H1 (cell line): ENCODE results near the gene FOXC2. TPM values are rescaled to one million over a fixed set of nuclear protein-coding genes. Genes with fewer than 3 reads are reported as not detected.

Experiments used
- CTCF ChIA-PET: fragments of 300-600 bp; sonication (Branson Sonifier 250); formaldehyde crosslinking; loops from one replicate; lab custom pipeline; 2021; ENCODE audit not compliant: partially characterized antibody; lab: Charles Lee
- POLR2A ChIA-PET: fragments of 300-600 bp; sonication (Branson Sonifier 250); formaldehyde crosslinking; loops from one replicate; lab custom pipeline; 2021; ENCODE audit warnings: inconsistent platforms; ENCODE audit not compliant: partially characterized antibody; lab: Charles Lee
- DNase-seq, 2 experiments: peaks; one replicate each; pipeline versions ENCODE4 v3.0.0 to v3.0.0-alpha.2; 2010 to 2022; ENCODE audit warnings: low spot score in 2 of 2, low read depth in 1 of 2, mixed read lengths in 1 of 2
- FAIRE-seq: peaks from 2 replicates; lab custom pipeline; 2011; peaks lifted over from hg19 to GRCh38; lab: Jason Lieb, UNC
- H2AFZ ChIP-seq: 2 replicates; pipeline ENCODE4 v1.8.1; 2012; ENCODE audit warnings: low read length, inconsistent platforms
- H2AK5ac ChIP-seq: 2 replicates; pipeline ENCODE4 v1.6.1; 2013; ENCODE audit warnings: low read depth, low read length
- H2BK120ac ChIP-seq: replicated peaks from 2 replicates; pipeline ENCODE3; 2013; ENCODE audit warnings: low read depth, low read length, inconsistent platforms
- H2BK12ac ChIP-seq: 2 replicates; pipeline ENCODE4 v1.6.1; 2013; ENCODE audit warnings: low read depth, low read length
- H2BK15ac ChIP-seq: 2 replicates; pipeline ENCODE4 v1.6.1; 2013; ENCODE audit warnings: low read length
- H2BK20ac ChIP-seq: 2 replicates; pipeline ENCODE4 v1.6.1; 2013; ENCODE audit warnings: low read length
- H2BK5ac ChIP-seq: 2 replicates; pipeline ENCODE4 v1.6.1; 2013; ENCODE audit warnings: low read depth, low read length
- H3K14ac ChIP-seq: 2 replicates; pipeline ENCODE4 v1.6.1; 2013; ENCODE audit warnings: inconsistent platforms; ENCODE audit not compliant: insufficient read length
- H3K18ac ChIP-seq: 2 replicates; pipeline ENCODE4 v1.6.1; 2013; ENCODE audit warnings: low read length; ENCODE audit errors: extremely low read depth
- H3K23ac ChIP-seq: 2 replicates; pipeline ENCODE4 v1.6.1; 2013; ENCODE audit warnings: inconsistent platforms; ENCODE audit not compliant: insufficient read length
- H3K23me2 ChIP-seq: 2 replicates; pipeline ENCODE4 v1.6.1; 2013; ENCODE audit warnings: low read depth, low read length
- H3K27ac ChIP-seq: 2 replicates; pipeline ENCODE4 v1.6.1; 2011; ENCODE audit warnings: low read depth, low read length, inconsistent platforms
- H3K27me3 ChIP-seq, 4 experiments: replicated peaks in 1 of 4; 1 replicate in 1 of 4; 2 replicates in 3 of 4; pipeline versions ENCODE4 v1.6.1 to v1.8.1; 2011 to 2013; ENCODE audit warnings: low read length in 3 of 4, mild to moderate bottlenecking in 3 of 4, inconsistent platforms in 2 of 4, mixed read lengths in 2 of 4, moderate library complexity in 1 of 4; ENCODE audit not compliant: control insufficient read depth in 3 of 4, insufficient read depth in 3 of 4; ENCODE audit errors: extremely low read depth in 1 of 4
- H3K36me3 ChIP-seq, 4 experiments: 2 replicates each; pipeline versions ENCODE4 v1.6.1 to v1.8.1; 2011 to 2013; ENCODE audit warnings: mild to moderate bottlenecking in 4 of 4, low read length in 3 of 4, moderate library complexity in 2 of 4, control low read depth in 1 of 4, inconsistent platforms in 1 of 4; ENCODE audit not compliant: insufficient read depth in 4 of 4, control insufficient read depth in 2 of 4
- H3K4ac ChIP-seq: replicated peaks from 2 replicates; pipeline ENCODE3; 2013; ENCODE audit warnings: low read length, low read depth, mixed read lengths, inconsistent platforms; ENCODE audit not compliant: insufficient read length
- H3K4me1 ChIP-seq, 4 experiments: replicated peaks in 1 of 4; 1 replicate in 1 of 4; 2 replicates in 3 of 4; pipeline versions ENCODE4 v1.6.1 to v1.8.1; 2011 to 2013; ENCODE audit warnings: low read length in 3 of 4, inconsistent platforms in 2 of 4, mixed read lengths in 1 of 4; ENCODE audit not compliant: insufficient read depth in 4 of 4, control insufficient read depth in 3 of 4
- H3K4me2 ChIP-seq, 2 experiments: 2 replicates each; pipeline versions ENCODE4 v1.6.1 to v1.8.1; 2011 to 2013; ENCODE audit warnings: low read depth in 2 of 2, low read length in 2 of 2, control low read depth in 1 of 2, inconsistent platforms in 1 of 2, mild to moderate bottlenecking in 1 of 2; ENCODE audit not compliant: insufficient read depth in 1 of 2
- H3K4me3 ChIP-seq, 4 experiments: fragments of 200-600, 300-600 bp in 1 of 4; sonication (generic), shearing (Covaris generic), sonication (Bioruptor Twin) in 1 of 4; 2 replicates each; pipeline versions ENCODE4 v1.5.1 to v1.8.1; 2011 to 2016; ENCODE audit warnings: low read length in 4 of 4, low read depth in 3 of 4, control low read depth in 2 of 4, inconsistent platforms in 2 of 4, mild to moderate bottlenecking in 2 of 4, mixed read lengths in 1 of 4, moderate library complexity in 1 of 4; ENCODE audit not compliant: insufficient read depth in 2 of 4; ENCODE audit errors: extremely low read depth in 1 of 4
- H3K56ac ChIP-seq: replicated peaks from 2 replicates; pipeline ENCODE3; 2013; ENCODE audit warnings: low read depth, mild to moderate bottlenecking, mixed read lengths, low read length, inconsistent platforms; ENCODE audit not compliant: insufficient read length
- H3K79me1 ChIP-seq: 2 replicates; pipeline ENCODE4 v1.6.1; 2013; ENCODE audit warnings: low read depth, low read length, control low read depth
- H3K79me2 ChIP-seq, 2 experiments: 2 replicates each; pipeline versions ENCODE4 v1.6.1 to v1.8.1; 2012 to 2013; ENCODE audit warnings: low read length in 2 of 2, mild to moderate bottlenecking in 2 of 2, inconsistent platforms in 1 of 2; ENCODE audit not compliant: insufficient read depth in 2 of 2, control insufficient read depth in 1 of 2
- H3K9ac ChIP-seq, 4 experiments: replicated peaks in 1 of 4; 1 replicate in 1 of 4; 2 replicates in 3 of 4; pipeline versions ENCODE4 v1.6.1 to v1.8.1; 2011 to 2013; ENCODE audit warnings: low read depth in 3 of 4, low read length in 3 of 4, control low read depth in 2 of 4, mild to moderate bottlenecking in 2 of 4, moderate library complexity in 2 of 4, inconsistent platforms in 1 of 4; ENCODE audit errors: extremely low read depth in 1 of 4
- H3K9me3 ChIP-seq, 2 experiments: 2 replicates each; pipeline versions ENCODE4 v1.6.1 to v1.8.1; 2012 to 2013; ENCODE audit warnings: mild to moderate bottlenecking in 2 of 2, moderate library complexity in 2 of 2, control low read depth in 1 of 2, inconsistent platforms in 1 of 2, low read depth in 1 of 2, low read length in 1 of 2, mixed read lengths in 1 of 2; ENCODE audit not compliant: insufficient read depth in 2 of 2
- H4K20me1 ChIP-seq, 2 experiments: replicated peaks in 1 of 2; 2 replicates each; pipeline versions ENCODE3 to v1.8.1; 2011 to 2013; ENCODE audit warnings: inconsistent platforms in 2 of 2, low read length in 2 of 2, mild to moderate bottlenecking in 1 of 2; ENCODE audit not compliant: insufficient read depth in 2 of 2, control insufficient read depth in 1 of 2
- H4K5ac ChIP-seq: 2 replicates; pipeline ENCODE4 v1.6.1; 2013; ENCODE audit warnings: low read length, low read depth, mixed read lengths, inconsistent platforms; ENCODE audit not compliant: insufficient read length
- H4K8ac ChIP-seq: 2 replicates; pipeline ENCODE4 v1.8.0; 2013; ENCODE audit warnings: mild to moderate bottlenecking, moderate library complexity, low read length, inconsistent platforms; ENCODE audit not compliant: insufficient read depth; ENCODE audit errors: extremely low read depth
- H4K91ac ChIP-seq: replicated peaks from 2 replicates; pipeline ENCODE3; 2013; ENCODE audit warnings: low read length, mixed read lengths, inconsistent platforms; ENCODE audit not compliant: insufficient read length
- CREB1 ChIP-seq: IDR thresholded peaks from 2 replicates; pipeline ENCODE4 v1.6.1; 2012; ENCODE audit warnings: inconsistent platforms
- CTBP2 ChIP-seq: IDR thresholded peaks from 2 replicates; pipeline ENCODE4 v1.7.0; 2011; ENCODE audit warnings: borderline replicate concordance, mild to moderate bottlenecking, moderate library complexity, mixed read lengths, low read length; ENCODE audit not compliant: insufficient read depth, insufficient read length
- JUND ChIP-seq: IDR thresholded peaks from 2 replicates; pipeline ENCODE4 v1.6.1; 2011; ENCODE audit warnings: mild to moderate bottlenecking, improper control_type of control experiment, low read length
- POLR2A ChIP-seq, 2 experiments: IDR thresholded peaks; 1 replicate in 1 of 2; 2 replicates in 1 of 2; pipeline ENCODE4 v1.6.1; 2011; ENCODE audit warnings: low read depth in 2 of 2, low read length in 2 of 2, mild to moderate bottlenecking in 2 of 2; ENCODE audit errors: control extremely low read depth in 1 of 2
- SIRT6 ChIP-seq: IDR thresholded peaks from one replicate; pipeline ENCODE4 v1.7.1; 2012; ENCODE audit warnings: low read length, inconsistent platforms
- ZNF274 ChIP-seq: IDR thresholded peaks from 2 replicates; pipeline ENCODE4 v1.7.0; 2012; ENCODE audit warnings: low read length, borderline replicate concordance; ENCODE audit errors: extremely low read depth
- WGBS, 2 experiments: shearing (Covaris generic) in 1 of 2; methylation state at CpG; one replicate each; pipeline versions ENCODE4 v1.1.6 to v1.1.7; 2013 to 2015; ENCODE audit warnings: low lambda C conversion rate in 2 of 2, mixed read lengths in 2 of 2, inconsistent platforms in 1 of 2, low coverage in 1 of 2, missing lambda C conversion rate in 1 of 2; ENCODE audit not compliant: insufficient replicate concordance in 2 of 2, insufficient coverage in 1 of 2, insufficient read length in 1 of 2; ENCODE audit errors: extremely low coverage in 1 of 2, missing lambda C conversion rate in 1 of 2; 5-methylcytosine and 5-hydroxymethylcytosine counted together
- polyA plus RNA-seq, 7 experiments: library from polyadenylated mRNA; depleted of rRNA in 3 of 7; stranded (reverse) in 5 of 7; unstranded in 2 of 7; fragments of >200 nt in 5 of 7; fragments of 200-250 nt in 2 of 7; gene quantifications; 1 replicate in 5 of 7; 2 replicates in 1 of 7; 4 replicates in 1 of 7; pipeline versions ENCODE4 v1.2.1 to v1.2.3, GENCODE V29; 2011 to 2013; ENCODE audit warnings: missing spikeins in 2 of 7, mixed read lengths in 2 of 7
- total RNA-seq: library from RNA; stranded (reverse); fragmentation: NEBNext Ultra II Directional; extraction: Animal tissue kit (Norgen Biotek cat#: 25700); gene quantifications from 2 replicates; pipeline ENCODE4 v1.2.1, GENCODE V29; 2021

The FOXC2 gene
- total and polyA plus RNA-seq, 2 of the 8 experiments (the other 6 are each of a cell fraction or from before 2014, with no cell fraction given): 0.09 TPM; not detected in 1

DNA sequence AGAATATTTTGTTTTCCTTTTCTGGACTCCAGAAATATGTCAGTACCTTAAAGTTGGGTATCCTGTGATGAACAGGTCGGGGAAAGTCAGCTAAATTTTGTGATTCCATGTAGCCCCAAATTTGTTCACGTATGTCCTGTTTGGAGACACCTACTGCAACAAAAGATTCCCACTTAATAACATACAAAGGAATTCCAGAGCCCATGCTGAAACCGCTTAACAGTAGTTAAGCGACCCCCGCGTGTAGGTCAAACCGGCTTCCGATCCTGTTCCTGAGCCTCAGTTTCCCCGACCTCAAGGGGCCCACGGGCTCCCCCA lies 12.1 kb upstream of the FOXC2 start:
- Histone ChIP-seq H3K4me3 (peak overlapping the region; percentile 63 to 79 (median 74)), H4K5ac (no peak overlapping the region), H2BK15ac (no peak overlapping the region), H3K36me3 (no peaks in the 10 kb centered on the region; a peak in 2 of 8 replicates), H2BK120ac (no peak overlapping the region), H3K79me1 (no peaks in the 10 kb centered on the region; the same call in none of the 2 replicates), H3K9ac (peak overlapping the region in 3 of 4 experiments; percentile 77 to 78 (median 78); a peak in 6 of 7 replicates), H3K4me1 (peaks cover 0 to 7% (median 3%) of the 10 kb centered on the region in 4 experiments; a peak in 4 of 7 replicates), H3K18ac (no peak overlapping the region), H4K91ac (no peak overlapping the region), H3K14ac (no peak overlapping the region), H2BK12ac (no peak overlapping the region; the same call in 1 of the 2 replicates), H4K20me1 (peaks cover 0 to 1% of the 10 kb centered on the region in 2 experiments), H3K4ac (no peak overlapping the region), H3K79me2 (no peaks in the 10 kb centered on the region; a peak in 1 of 4 replicates), H3K23me2 (peaks cover 4% of the 10 kb centered on the region; the same call in 1 of the 2 replicates), H3K9me3 (no peaks in the 10 kb centered on the region), H2AFZ (peak overlapping the region; percentile 28; the same call in 1 of the 2 replicates), H2BK20ac (no peak overlapping the region), H4K8ac (peak overlapping the region; percentile 96; the same call in 1 of the 2 replicates), H3K56ac (peak overlapping the region; percentile 1), H3K27ac (peak overlapping the region; percentile 72), H2AK5ac (no peak overlapping the region), H3K4me2 (peak overlapping the region; percentile 72 to 81), H3K27me3 (0 out of 7 replicates have a peak, but pooled peaks cover 0 to 7% (median 0%) of the 10 kb centered on the region in 4 experiments), H2BK5ac (peak overlapping the region; percentile 61; the same call in 1 of the 2 replicates), H3K23ac (no peak overlapping the region)
- DNase-seq: no peak
- POLR2A ChIA-PET: interaction anchor here (0.6 to 1.5 kb wide), 2 partner anchors 15 to 254 kb away, joined by 3 read pairs; no protein-coding TSS in a partner anchor
- no peak for FAIRE-seq
- TF ChIP-seq JUND: no peak
- TF ChIP-seq CTBP2: no peak
- TF ChIP-seq POLR2A (IDR thresholded peaks at IDR 0.05; ENCODE audit: control extremely low read depth in 1 of 2, low read depth in 2 of 2, low read length in 2 of 2): no peak; a peak in 1 of 3 replicates
- no peak for TF ChIP-seq SIRT6
- TF ChIP-seq CREB1: no peak
- TF ChIP-seq ZNF274: no peak
- CTCF ChIA-PET: interaction anchor here (0.7 to 3.5 kb wide), 2 partner anchors 9 to 507 kb away, joined by 3 to 14 read pairs; no protein-coding TSS in a partner anchor
- 17% methylated on average over 9 of the region's 10 CpGs; no CpG with 5 or more reads in 1 of the 2 experiments for WGBS, 2 experiments
